NOMO-1 treated with DMSO at 0.1 percent for 48 hours (cell line): ENCODE measurements around the gene NELFCD.
A peak's percentile ranks its signal among the peaks of the same experiment; 100 is the strongest.

Experiments used
- DNase-seq: peaks from one replicate; lab custom pipeline; 2025; ENCODE audit not compliant: unreplicated experiment; lab: John Stamatoyannopoulos, UW

The NELFCD gene

GRCh38 chr20:59043698-59044097 is 62.6 kb downstream of the NELFCD start:
- peak; percentile 55 for DNase-seq

- no peak for DNase-seq
These were observed 63.2 kb downstream of the NELFCD start for GRCh38 chr20:59044295-59044694.
